GM19239 (cell line): ENCODE data around the gene ADAMTS15.

Experiments used
- DNase-seq: peaks from one replicate; pipeline ENCODE4 v3.0.0; 2011; ENCODE audit warnings: low spot score; ENCODE audit not compliant: insufficient read length
- FAIRE-seq: peaks from 2 replicates; lab custom pipeline; 2011; peaks lifted over from hg19 to GRCh38; lab: Jason Lieb, UNC

The ADAMTS15 gene

DNA sequence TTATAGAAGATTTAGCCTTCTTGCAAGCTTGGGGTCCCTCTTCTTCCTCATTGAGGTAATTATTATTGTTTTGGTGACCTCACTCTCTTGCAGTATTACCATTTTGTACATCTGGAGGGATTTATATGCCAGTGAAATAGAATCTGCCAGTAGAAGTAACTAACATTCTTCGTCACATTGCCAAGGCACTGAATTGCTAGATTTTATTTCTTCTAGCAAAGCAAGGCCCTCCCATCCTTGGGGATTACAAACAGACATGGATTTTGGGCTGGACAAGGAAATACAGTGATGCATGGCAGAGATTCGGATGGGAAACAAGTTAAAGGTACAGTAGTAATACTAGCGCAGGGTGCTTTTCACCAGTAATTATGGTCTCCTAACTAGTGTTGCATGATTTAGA lies 7.8 kb downstream of the ADAMTS15 start:
- FAIRE-seq (no peak), DNase-seq (no peak)

DNA sequence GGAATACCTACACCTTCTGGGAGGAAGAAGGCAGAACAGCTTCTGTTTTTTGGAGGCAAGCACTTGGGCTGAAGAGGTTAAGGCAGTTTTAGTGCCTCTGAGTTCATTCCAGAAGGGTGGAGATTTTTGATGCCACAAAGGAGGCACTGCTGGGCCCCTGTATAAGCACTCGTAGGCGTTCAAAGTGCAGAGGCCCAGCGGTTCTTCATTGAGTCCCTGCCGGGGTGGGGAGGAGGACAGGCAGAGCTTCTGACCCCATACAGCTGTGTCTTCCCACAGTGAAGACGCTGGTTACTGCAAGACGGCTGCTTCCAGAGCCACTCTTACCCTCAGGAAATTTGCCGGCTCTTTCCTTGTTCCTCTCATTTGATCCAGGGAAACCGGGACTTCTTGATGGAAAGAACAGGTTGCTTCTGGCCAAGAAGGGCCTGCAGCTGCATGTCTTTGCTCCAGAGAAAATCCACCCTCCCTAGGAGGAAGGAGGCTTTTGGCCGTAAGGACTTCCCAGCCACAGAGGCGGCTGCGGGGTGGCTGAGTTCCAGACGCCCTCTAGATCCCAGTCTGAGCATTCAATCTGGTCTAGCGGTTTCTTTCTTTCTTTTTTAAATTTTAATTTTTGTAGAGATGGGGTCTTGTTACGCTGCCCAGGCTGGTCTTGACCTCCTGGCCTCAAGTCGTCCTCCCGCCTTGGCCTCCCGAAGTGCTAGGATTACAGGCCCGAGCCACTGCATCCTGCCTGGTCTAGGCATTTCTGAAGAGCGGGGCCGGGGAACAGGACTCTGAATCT lies 9.4 kb downstream of the ADAMTS15 start:
- DNase-seq = no peak
- FAIRE-seq = no peak

DNA sequence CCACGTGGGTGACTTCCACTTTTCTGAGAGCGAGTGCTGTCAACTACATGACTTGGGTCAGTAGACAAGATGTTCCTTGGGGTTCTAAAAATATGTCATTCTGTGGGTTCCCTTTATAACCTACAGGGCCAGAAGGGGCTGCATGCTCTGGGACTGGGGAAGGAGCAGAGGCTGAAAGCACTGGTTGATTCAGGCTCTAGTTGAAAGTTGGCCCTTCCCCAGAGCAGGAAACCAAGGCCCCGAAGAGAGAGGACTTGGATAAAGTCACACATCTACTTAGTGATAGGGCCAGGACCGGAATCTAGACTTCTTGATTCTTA lies 9.9 kb downstream of the ADAMTS15 start:
- no peak for DNase-seq
- no peak for FAIRE-seq

DNA sequence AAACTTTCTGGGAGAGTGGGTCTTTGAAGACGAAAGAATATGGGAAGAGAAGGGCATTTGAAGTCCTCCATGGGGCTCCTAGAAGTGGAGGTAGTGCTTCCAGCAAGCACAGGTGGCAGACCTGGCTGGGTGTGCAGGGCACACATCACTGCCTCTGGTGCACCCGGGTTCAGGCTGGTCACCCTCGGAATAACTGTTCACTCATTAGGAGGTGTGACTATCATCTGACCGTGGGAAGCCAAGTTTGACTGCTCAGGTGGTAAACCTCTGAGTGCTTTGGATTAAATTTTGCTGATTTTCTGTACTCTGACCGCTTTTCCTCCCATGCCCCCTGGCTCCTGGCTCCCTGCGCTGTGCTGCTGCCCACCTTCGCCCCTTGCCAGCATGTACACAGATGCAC lies 11.1 kb downstream of the ADAMTS15 start:
- FAIRE-seq (no peak), DNase-seq (no peak)

DNA sequence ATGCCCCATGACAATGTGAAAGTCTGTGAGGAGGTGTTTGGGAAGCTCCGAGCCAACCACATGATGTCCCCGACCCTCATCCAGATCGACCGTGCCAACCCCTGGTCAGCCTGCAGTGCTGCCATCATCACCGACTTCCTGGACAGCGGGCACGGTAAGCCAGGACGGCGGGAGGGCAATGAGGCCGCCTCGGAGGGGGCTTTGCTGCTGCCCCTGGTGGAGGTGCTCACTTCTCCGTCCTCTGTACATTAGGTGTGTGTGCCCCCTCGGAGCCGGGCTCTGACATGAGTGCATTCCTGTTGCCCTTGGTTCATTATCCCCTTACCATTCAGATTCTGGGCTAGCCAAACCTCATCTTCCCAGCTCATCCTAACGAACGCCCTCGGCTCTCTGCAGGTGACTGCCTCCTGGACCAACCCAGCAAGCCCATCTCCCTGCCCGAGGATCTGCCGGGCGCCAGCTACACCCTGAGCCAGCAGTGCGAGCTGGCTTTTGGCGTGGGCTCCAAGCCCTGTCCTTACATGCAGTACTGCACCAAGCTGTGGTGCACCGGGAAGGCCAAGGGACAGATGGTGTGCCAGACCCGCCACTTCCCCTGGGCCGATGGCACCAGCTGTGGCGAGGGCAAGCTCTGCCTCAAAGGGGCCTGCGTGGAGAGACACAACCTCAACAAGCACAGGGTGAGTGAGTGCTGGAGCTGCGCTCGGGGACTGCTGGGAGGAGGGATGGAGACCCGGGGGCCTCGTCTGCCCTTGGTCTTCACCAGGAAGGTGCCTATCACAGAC lies 13.8 kb downstream of the ADAMTS15 start:
- no peak for FAIRE-seq
- DNase-seq = no peak

DNA sequence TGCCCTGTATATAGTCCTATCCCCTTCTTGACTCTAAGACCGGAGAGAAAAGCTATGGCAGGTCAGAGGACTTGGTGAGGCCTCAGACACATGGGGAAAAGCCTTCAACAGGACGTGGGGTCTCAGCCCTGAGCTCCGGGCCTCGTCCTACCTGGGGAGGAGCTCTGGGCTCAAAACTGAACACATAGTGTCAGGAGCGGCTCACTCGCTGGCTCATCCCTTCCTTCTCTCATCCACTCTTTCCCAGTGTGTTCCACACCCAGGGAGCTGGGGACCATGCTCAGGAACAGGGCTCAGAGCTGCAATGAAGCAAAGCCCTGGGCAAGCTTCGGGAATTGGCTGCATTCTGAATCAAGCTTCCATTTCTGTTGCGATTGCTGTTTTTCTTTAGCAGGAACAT lies 14.5 kb downstream of the ADAMTS15 start:
- FAIRE-seq = no peak
- DNase-seq = no peak

DNA sequence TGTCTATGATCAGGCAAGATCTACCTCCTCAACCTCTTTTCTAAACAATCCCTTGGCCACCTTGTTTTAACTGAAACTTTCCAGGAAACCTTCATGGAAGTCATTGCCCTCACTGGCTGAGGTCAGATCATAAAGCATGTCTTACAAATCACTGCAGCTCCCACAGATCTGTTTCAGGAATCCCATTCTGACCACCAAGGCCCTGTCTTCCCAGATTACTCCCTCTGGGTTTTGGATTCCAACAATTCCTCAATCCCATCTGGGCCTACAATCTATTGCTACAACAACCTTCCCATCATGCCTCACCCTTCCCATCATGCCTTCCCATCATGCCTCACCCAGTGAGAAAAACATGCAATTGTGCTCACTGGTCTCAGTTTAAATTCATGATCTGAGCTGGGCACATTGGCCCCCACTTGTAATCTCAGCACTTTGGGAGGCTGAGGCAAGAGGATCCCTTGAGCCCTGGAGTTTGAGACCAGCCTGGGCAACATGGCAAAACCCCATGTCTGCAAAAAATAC lies 15.9 kb downstream of the ADAMTS15 start:
- DNase-seq = no peak
- no peak for FAIRE-seq

DNA sequence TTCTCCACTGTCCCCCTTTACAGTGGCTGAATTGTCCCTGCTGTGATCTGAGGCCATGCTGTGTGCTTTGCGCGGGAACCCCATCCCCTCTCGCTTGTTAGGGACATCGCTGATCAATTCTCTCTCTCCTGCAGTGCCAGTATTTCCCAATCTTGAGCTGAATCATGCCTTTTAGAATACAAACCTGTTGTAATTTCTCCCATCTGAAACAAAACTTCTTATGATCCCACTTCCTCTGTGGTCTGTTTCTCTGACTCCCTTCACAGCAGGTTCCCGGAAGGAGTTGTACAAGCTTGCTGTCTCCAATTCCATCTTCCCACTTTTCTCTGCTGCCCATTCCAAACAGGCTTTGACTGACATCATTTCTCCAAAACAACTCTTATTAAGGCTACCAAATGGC lies 16.8 kb downstream of the ADAMTS15 start:
- no peak for DNase-seq
- FAIRE-seq = no peak

DNA sequence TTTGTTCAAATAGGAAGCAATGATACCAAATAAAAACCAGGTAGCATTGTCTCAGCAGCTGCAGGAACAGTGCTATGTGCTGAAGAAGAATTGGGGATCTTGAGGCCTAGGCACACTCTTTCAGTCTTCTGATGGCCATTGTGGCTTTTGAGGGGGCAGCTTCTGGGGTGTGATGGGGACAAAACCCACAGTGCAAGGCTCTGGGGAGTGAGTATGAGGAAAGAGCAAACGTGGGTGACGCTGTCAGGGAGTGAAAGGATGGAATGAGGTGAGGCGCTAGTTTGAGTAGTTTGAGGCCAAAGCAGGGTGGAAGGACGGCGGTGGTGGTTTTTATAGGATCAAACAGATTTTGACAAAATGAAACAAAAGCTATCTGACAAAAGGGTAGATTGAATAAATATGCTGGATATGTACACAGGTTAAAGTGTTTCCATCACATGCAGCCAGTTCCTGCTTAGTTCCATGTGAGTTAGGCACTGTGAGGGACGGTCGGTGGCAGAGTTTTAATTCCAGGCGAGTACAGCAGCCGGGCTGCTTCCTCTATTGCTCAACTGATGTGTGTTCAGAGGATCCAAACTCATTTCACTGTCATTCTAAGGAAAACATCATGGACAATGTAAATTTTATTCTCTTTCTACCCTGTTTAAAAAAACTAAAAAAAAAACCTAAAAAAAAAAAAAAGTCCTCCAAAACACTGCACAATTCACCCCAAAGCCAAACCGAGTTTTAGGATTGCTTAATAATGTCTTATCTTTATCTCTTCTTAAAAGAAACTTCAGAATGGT lies 18.9 kb downstream of the ADAMTS15 start:
- FAIRE-seq (no peak), DNase-seq (no peak)

DNA sequence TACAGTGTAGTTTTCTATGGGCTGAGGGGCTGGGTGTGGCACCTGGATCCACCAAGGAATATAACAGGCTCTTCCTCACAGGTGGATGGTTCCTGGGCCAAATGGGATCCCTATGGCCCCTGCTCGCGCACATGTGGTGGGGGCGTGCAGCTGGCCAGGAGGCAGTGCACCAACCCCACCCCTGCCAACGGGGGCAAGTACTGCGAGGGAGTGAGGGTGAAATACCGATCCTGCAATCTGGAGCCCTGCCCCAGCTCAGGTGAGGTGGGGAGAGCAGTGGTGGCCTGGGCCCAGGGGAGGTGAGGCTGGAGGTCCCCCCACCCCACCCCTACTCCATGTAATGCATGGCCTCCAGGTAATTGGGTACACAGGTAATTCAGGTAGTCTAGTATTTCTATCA lies 20.7 kb downstream of the ADAMTS15 start:
- FAIRE-seq (no peak), DNase-seq (no peak)

DNA sequence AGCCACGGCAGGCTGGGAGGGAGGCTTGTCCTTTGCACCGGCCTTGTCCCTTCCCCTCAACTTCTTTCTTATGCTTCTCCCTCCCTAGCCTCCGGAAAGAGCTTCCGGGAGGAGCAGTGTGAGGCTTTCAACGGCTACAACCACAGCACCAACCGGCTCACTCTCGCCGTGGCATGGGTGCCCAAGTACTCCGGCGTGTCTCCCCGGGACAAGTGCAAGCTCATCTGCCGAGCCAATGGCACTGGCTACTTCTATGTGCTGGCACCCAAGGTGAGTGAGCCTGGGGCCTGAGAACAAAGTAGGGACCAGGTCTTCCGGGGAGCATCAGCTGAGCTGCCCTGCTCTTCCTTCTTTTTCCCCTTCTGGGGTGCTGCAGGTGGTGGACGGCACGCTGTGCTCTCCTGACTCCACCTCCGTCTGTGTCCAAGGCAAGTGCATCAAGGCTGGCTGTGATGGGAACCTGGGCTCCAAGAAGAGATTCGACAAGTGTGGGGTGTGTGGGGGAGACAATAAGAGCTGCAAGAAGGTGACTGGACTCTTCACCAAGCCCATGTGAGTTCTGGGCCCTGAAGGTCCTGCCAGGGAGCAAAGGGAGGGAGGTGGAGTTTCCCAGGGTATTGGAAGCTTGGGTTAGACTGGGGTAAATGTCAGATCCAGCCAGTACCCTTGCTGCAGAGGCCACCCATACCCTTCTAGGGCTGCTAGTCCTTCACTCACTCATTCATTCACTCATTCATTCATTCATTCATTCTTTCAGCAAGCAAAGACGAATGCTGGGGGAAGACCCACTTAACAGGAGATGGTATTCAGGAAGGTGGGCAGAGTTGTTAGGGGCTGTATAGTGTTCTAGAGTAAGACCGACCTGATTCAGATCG lies 22.6 kb downstream of the ADAMTS15 start:
- DNase-seq (no peak), FAIRE-seq (no peak)

DNA sequence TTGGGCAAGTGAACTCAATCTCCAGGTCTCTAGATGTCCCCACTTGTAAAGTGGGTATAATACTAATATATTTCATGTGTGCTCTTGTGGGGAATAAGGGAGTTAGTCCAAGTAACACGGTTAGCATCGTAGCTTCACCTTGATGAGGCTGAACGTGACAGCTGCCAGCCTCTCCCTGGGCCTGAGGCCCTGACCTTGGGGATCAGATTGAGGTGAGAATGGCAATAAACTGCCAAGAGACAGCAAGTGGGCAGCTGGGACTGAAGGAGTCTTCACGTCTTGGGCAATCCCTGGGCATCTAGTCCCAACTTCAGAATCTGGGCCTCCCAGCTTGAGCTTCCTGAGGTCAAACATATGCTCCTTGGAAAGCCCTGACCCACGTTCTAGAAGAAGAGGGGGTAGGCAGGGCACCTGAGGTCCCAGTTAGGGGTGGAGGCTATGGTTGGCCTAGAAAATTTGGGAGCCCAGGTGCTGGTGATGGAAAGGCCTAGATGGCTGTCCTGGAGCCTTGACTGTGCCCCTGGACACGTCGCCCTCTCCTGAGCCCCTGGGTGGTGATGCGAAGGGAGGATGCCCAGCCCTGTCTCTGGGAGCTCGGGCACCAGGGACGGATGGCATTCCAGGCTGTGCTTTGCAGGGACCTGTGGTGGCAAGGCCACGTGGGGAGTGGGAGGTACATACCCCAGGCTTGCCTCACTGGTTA lies 23.4 kb downstream of the ADAMTS15 start:
- no peak for FAIRE-seq
- DNase-seq = no peak

DNA sequence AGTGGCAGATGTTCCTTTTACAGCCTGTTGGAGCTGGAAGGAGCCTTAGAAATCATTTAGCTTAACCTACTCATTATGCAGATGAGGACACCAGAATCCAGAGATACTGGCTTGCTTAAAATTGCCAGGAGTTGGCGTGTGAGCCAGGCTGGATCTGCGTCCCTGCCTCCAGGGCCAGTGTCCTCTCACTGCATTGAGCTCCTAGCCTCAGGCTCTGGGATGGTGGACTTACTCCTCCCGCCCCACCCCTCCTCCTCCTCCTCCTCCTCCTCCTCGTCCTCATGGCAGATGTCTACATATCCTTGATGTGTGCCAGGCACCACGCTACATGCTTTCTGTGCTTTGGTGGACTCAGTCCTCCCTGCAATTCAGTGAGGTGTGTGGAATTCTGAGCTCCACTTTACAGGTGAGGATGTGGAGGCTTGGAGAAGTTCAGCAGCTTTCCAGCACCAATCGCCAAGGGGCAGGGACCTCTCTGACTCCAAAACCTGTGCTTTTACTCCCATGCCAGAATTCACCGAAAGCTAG lies 24.1 kb downstream of the ADAMTS15 start:
- FAIRE-seq = no peak
- DNase-seq = no peak

DNA sequence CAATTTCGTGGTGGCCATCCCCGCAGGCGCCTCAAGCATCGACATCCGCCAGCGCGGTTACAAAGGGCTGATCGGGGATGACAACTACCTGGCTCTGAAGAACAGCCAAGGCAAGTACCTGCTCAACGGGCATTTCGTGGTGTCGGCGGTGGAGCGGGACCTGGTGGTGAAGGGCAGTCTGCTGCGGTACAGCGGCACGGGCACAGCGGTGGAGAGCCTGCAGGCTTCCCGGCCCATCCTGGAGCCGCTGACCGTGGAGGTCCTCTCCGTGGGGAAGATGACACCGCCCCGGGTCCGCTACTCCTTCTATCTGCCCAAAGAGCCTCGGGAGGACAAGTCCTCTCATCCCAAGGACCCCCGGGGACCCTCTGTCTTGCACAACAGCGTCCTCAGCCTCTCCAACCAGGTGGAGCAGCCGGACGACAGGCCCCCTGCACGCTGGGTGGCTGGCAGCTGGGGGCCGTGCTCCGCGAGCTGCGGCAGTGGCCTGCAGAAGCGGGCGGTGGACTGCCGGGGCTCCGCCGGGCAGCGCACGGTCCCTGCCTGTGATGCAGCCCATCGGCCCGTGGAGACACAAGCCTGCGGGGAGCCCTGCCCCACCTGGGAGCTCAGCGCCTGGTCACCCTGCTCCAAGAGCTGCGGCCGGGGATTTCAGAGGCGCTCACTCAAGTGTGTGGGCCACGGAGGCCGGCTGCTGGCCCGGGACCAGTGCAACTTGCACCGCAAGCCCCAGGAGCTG lies 24.8 kb downstream of the ADAMTS15 start:
- DNase-seq = no peak

DNA sequence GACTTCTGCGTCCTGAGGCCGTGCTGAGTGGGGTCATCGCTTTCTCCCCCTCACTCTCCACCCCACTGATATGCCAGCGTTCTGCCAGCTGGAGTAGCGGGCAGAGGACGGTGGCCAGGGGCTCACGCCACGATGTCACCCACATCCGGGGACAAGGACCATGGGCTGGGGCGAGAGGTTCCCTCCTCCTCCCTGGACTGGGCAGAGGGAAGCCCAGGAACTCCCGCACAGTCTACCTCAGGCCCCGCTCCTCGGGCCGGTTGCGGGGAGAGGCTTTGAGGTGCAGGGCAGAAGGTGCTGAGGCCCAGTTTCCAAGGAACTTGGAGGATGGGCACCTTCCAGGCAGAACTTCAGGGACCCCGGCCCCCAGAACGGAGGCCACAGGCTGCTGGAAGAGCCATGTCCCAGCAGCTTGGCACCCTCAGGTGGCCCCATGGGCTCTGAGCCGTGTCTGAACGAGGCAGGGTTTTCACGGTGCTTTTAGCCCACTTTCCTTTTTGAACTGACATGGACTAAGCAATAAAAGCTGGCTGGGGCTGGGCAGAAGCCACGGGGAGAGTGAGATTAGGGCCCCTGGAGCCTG lies 25.4 kb downstream of the ADAMTS15 start:
- FAIRE-seq = no peak

More for the DNA sequence above, 24.8 kb downstream of the ADAMTS15 start:
- no peak for FAIRE-seq

DNA sequence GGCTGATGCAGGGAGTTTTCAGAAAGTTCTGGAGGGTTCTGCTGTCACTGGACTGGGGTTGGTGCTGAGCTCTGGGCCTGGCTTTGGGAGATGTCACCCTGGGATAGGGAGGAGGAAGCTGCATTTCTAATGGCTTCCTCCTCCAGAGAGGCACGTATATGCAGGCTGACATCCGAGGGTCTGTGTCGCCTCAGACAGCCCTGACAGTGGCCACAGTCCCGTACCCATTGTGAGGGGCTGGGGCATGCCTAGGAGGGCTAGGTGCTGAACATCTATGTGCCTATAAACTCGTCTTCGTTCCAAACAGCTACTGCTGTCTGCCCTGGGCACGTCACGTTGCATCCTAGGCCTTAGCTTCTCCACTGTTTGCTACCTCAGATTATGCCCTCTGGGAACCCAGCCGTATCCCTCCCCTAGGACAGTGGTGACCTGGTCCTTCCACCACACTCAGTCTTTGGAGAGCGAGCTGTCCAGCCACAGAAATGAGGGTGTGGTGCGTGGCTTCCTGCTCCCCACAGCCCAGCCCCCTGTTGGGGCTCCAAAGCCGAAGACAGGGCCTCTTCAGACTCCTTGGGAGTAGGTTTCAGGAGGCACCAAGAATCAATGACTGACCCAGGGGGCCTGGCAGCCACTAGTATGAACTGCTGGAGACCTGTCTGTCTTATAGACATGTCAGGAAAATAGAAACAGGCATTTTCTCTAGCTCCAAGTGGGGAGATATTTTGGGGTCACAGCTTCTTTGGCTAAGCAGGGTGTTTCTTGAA lies 26.4 kb downstream of the ADAMTS15 start:
- FAIRE-seq (no peak), DNase-seq (no peak)

More for the DNA sequence above, 25.4 kb downstream of the ADAMTS15 start:
- DNase-seq = no peak

DNA sequence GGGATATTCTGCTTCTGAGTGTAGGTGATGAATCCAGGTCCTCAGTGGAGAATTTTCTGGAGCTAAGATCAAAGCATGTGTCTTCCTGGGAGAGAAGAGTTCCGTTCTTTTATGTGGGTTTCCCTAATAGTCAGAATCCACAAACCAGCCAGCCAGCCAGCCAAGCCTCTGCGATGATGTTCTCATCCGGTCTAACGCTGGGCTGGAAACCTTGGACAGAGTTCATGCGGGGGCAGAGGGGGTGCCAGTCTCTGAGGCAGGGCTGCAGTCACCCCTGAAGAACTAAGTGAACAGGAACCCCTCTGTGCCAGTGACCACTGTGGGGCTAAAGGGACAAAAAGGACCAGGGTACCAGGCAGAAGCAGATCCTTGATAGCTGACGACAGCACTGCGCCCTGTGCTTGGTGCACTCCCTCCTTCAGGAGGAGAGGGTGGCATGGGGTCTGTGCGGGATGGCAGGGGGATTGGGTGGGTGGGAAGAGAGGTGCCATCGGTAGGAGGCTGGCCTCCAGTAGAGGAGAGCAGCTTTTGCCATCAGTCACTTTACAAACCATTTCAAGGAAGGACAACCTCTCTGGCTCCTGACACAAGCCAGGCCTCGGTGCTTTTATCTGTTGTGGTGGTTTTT lies 27.1 kb downstream of the ADAMTS15 start:
- DNase-seq (no peak), FAIRE-seq (no peak)
